ENCODE data around the gene SEC24D. TPM values are rescaled to one million over a fixed set of nuclear protein-coding genes. Genes with fewer than 3 reads are reported as not detected.

Gene SEC24D
- total and polyA plus RNA-seq, 2 donors, result 16.3 to 20.9 TPM

- H3K36me3 ChIP-seq (ENCODE audit: control insufficient read depth in 2 of 2, insufficient read depth in 2 of 2, low read length in 1 of 2), result peaks cover 7 to 15% of the 10 kb centered on the region in 2 donors
- no peak overlapping the region for H3K27ac ChIP-seq (ENCODE audit: low read depth in 1 of 2, low read length in 1 of 2)
- no peak overlapping the region for H3K4me3 ChIP-seq (ENCODE audit: low read length in 2 of 2)
- WGBS, result 95% methylated on average over 1 of the region's 1 CpG
- no peak for DNase-seq (ENCODE audit: low read depth in 6 of 9, low spot score in 9 of 9)
- no peaks in the 10 kb centered on the region for H3K9me3 ChIP-seq (ENCODE audit: control insufficient read depth in 2 of 2, insufficient read depth in 1 of 2, low read length in 1 of 2)
- H3K27me3 ChIP-seq (ENCODE audit: control insufficient read depth in 2 of 2, insufficient read depth in 1 of 2, low read length in 1 of 2), result no peaks in the 10 kb centered on the region
- no peaks in the 10 kb centered on the region for H3K4me1 ChIP-seq (ENCODE audit: control insufficient read depth in 2 of 2, insufficient read depth in 2 of 2, low read length in 2 of 2)
Observed at GRCh38 chr4:118765399-118765798, 70.5 kb downstream of the SEC24D start.

- Histone ChIP-seq H3K36me3 (ENCODE audit: control insufficient read depth in 2 of 2, insufficient read depth in 2 of 2, low read length in 1 of 2) (peaks cover 7 to 15% of the 10 kb centered on the region in 2 donors), H3K4me3 (ENCODE audit: low read length in 2 of 2) (no peak overlapping the region), H3K27ac (ENCODE audit: low read depth in 1 of 2, low read length in 1 of 2) (peak overlapping the region in 1 of 2 donors; percentile 14), H3K27me3 (ENCODE audit: control insufficient read depth in 2 of 2, insufficient read depth in 1 of 2, low read length in 1 of 2) (no peaks in the 10 kb centered on the region), H3K4me1 (ENCODE audit: control insufficient read depth in 2 of 2, insufficient read depth in 2 of 2, low read length in 2 of 2) (no peaks in the 10 kb centered on the region), H3K9me3 (ENCODE audit: control insufficient read depth in 2 of 2, insufficient read depth in 1 of 2, low read length in 1 of 2) (no peaks in the 10 kb centered on the region)
- WGBS, result 92% methylated on average over 3 of the region's 3 CpGs
- peak in 1 of 9 donors; percentile 14 for DNase-seq (ENCODE audit: low read depth in 6 of 9, low spot score in 9 of 9)
Observed at GRCh38 chr4:118762730-118763477, 73.0 kb downstream of the SEC24D start.

GRCh38 chr4:118762155-118762554 is 73.8 kb downstream of the SEC24D start:
- H3K9me3 ChIP-seq (ENCODE audit: control insufficient read depth in 2 of 2, insufficient read depth in 1 of 2, low read length in 1 of 2), result no peaks in the 10 kb centered on the region
- DNase-seq (ENCODE audit: low read depth in 6 of 9, low spot score in 9 of 9), result no peak
- H3K4me3 ChIP-seq (ENCODE audit: low read length in 2 of 2), result no peak overlapping the region
- H3K27me3 ChIP-seq (ENCODE audit: control insufficient read depth in 2 of 2, insufficient read depth in 1 of 2, low read length in 1 of 2), result no peaks in the 10 kb centered on the region
- no peaks in the 10 kb centered on the region for H3K4me1 ChIP-seq (ENCODE audit: control insufficient read depth in 2 of 2, insufficient read depth in 2 of 2, low read length in 2 of 2)
- peaks cover 6 to 14% of the 10 kb centered on the region in 2 donors for H3K36me3 ChIP-seq (ENCODE audit: control insufficient read depth in 2 of 2, insufficient read depth in 2 of 2, low read length in 1 of 2)
- H3K27ac ChIP-seq (ENCODE audit: low read depth in 1 of 2, low read length in 1 of 2), result peak overlapping the region; percentile 50 to 62
- 95% methylated on average over 5 of the region's 5 CpGs for WGBS

- no peak for DNase-seq (ENCODE audit: low read depth in 6 of 9, low spot score in 9 of 9)
- WGBS, result 94% methylated on average over 2 of the region's 2 CpGs
- H3K4me1 ChIP-seq (ENCODE audit: control insufficient read depth in 2 of 2, insufficient read depth in 2 of 2, low read length in 2 of 2), result no peaks in the 10 kb centered on the region
- H3K4me3 ChIP-seq (ENCODE audit: low read length in 2 of 2), result no peak overlapping the region
- H3K27ac ChIP-seq (ENCODE audit: low read depth in 1 of 2, low read length in 1 of 2), result peak overlapping the region in 1 of 2 donors; percentile 50
- H3K9me3 ChIP-seq (ENCODE audit: control insufficient read depth in 2 of 2, insufficient read depth in 1 of 2, low read length in 1 of 2), result no peaks in the 10 kb centered on the region
- no peaks in the 10 kb centered on the region for H3K27me3 ChIP-seq (ENCODE audit: control insufficient read depth in 2 of 2, insufficient read depth in 1 of 2, low read length in 1 of 2)
- H3K36me3 ChIP-seq (ENCODE audit: control insufficient read depth in 2 of 2, insufficient read depth in 2 of 2, low read length in 1 of 2), result peaks cover 3 to 7% of the 10 kb centered on the region in 2 donors
Observed at GRCh38 chr4:118761397-118762016, 74.4 kb downstream of the SEC24D start.

GRCh38 chr4:118760493-118760892 is 75.4 kb downstream of the SEC24D start:
- Histone ChIP-seq H3K27me3 (ENCODE audit: control insufficient read depth in 2 of 2, insufficient read depth in 1 of 2, low read length in 1 of 2) (no peaks in the 10 kb centered on the region), H3K9me3 (ENCODE audit: control insufficient read depth in 2 of 2, insufficient read depth in 1 of 2, low read length in 1 of 2) (no peaks in the 10 kb centered on the region), H3K36me3 (ENCODE audit: control insufficient read depth in 2 of 2, insufficient read depth in 2 of 2, low read length in 1 of 2) (peaks cover 3% of the 10 kb centered on the region in 2 donors), H3K27ac (ENCODE audit: low read depth in 1 of 2, low read length in 1 of 2) (no peak overlapping the region), H3K4me3 (ENCODE audit: low read length in 2 of 2) (no peak overlapping the region), H3K4me1 (ENCODE audit: control insufficient read depth in 2 of 2, insufficient read depth in 2 of 2, low read length in 2 of 2) (no peaks in the 10 kb centered on the region)
- WGBS, result 97% methylated on average over 5 of the region's 5 CpGs
- no peak for DNase-seq (ENCODE audit: low read depth in 6 of 9, low spot score in 9 of 9)

GRCh38 chr4:118760092-118760491 is 75.8 kb downstream of the SEC24D start:
- WGBS, result 96% methylated on average over 3 of the region's 3 CpGs
- no peak overlapping the region for H3K4me3 ChIP-seq (ENCODE audit: low read length in 2 of 2)
- no peaks in the 10 kb centered on the region for H3K27me3 ChIP-seq (ENCODE audit: control insufficient read depth in 2 of 2, insufficient read depth in 1 of 2, low read length in 1 of 2)
- H3K4me1 ChIP-seq (ENCODE audit: control insufficient read depth in 2 of 2, insufficient read depth in 2 of 2, low read length in 2 of 2), result no peaks in the 10 kb centered on the region
- peaks cover 3% of the 10 kb centered on the region in 2 donors for H3K36me3 ChIP-seq (ENCODE audit: control insufficient read depth in 2 of 2, insufficient read depth in 2 of 2, low read length in 1 of 2)
- no peaks in the 10 kb centered on the region for H3K9me3 ChIP-seq (ENCODE audit: control insufficient read depth in 2 of 2, insufficient read depth in 1 of 2, low read length in 1 of 2)
- no peak overlapping the region for H3K27ac ChIP-seq (ENCODE audit: low read depth in 1 of 2, low read length in 1 of 2)
- DNase-seq (ENCODE audit: low read depth in 6 of 9, low spot score in 9 of 9), result no peak

- Histone ChIP-seq H3K4me1 (ENCODE audit: control insufficient read depth in 2 of 2, insufficient read depth in 2 of 2, low read length in 2 of 2) (no peaks in the 10 kb centered on the region), H3K27ac (ENCODE audit: low read depth in 1 of 2, low read length in 1 of 2) (peak overlapping the region; percentile 48 to 73), H3K27me3 (ENCODE audit: control insufficient read depth in 2 of 2, insufficient read depth in 1 of 2, low read length in 1 of 2) (no peaks in the 10 kb centered on the region), H3K36me3 (ENCODE audit: control insufficient read depth in 2 of 2, insufficient read depth in 2 of 2, low read length in 1 of 2) (peaks cover 3% of the 10 kb centered on the region in 2 donors), H3K9me3 (ENCODE audit: control insufficient read depth in 2 of 2, insufficient read depth in 1 of 2, low read length in 1 of 2) (no peaks in the 10 kb centered on the region), H3K4me3 (ENCODE audit: low read length in 2 of 2) (no peak overlapping the region)
- whole genome bisulfite sequencing, result 94% methylated on average over 2 of the region's 2 CpGs
- no peak for DNase-seq (ENCODE audit: low read depth in 6 of 9, low spot score in 9 of 9)
Observed at GRCh38 chr4:118759481-118759880, 76.4 kb downstream of the SEC24D start.

GRCh38 chr4:118758293-118758692 is 77.6 kb downstream of the SEC24D start:
- Histone ChIP-seq H3K27ac (ENCODE audit: low read depth in 1 of 2, low read length in 1 of 2) (peak overlapping the region in 1 of 2 donors; percentile 7), H3K4me1 (ENCODE audit: control insufficient read depth in 2 of 2, insufficient read depth in 2 of 2, low read length in 2 of 2) (no peaks in the 10 kb centered on the region)

GRCh38 chr4:118757761-118758251 is 78.1 kb downstream of the SEC24D start:
- WGBS, result 96% methylated on average over 2 of the region's 2 CpGs
- peak in 1 of 9 donors; percentile 15 for DNase-seq (ENCODE audit: low read depth in 6 of 9, low spot score in 9 of 9)
- Histone ChIP-seq H3K4me1 (ENCODE audit: control insufficient read depth in 2 of 2, insufficient read depth in 2 of 2, low read length in 2 of 2) (no peaks in the 10 kb centered on the region), H3K9me3 (ENCODE audit: control insufficient read depth in 2 of 2, insufficient read depth in 1 of 2, low read length in 1 of 2) (no peaks in the 10 kb centered on the region), H3K4me3 (ENCODE audit: low read length in 2 of 2) (no peak overlapping the region), H3K36me3 (ENCODE audit: control insufficient read depth in 2 of 2, insufficient read depth in 2 of 2, low read length in 1 of 2) (peaks cover 0 to 3% of the 10 kb centered on the region in 2 donors), H3K27ac (ENCODE audit: low read depth in 1 of 2, low read length in 1 of 2) (peak overlapping the region in 1 of 2 donors; percentile 60), H3K27me3 (ENCODE audit: control insufficient read depth in 2 of 2, insufficient read depth in 1 of 2, low read length in 1 of 2) (no peaks in the 10 kb centered on the region)

More at GRCh38 chr4:118758293-118758692, 77.6 kb downstream of the SEC24D start:
- Histone ChIP-seq H3K9me3 (ENCODE audit: control insufficient read depth in 2 of 2, insufficient read depth in 1 of 2, low read length in 1 of 2) (no peaks in the 10 kb centered on the region), H3K4me3 (ENCODE audit: low read length in 2 of 2) (no peak overlapping the region), H3K36me3 (ENCODE audit: control insufficient read depth in 2 of 2, insufficient read depth in 2 of 2, low read length in 1 of 2) (peaks cover 0 to 3% of the 10 kb centered on the region in 2 donors), H3K27me3 (ENCODE audit: control insufficient read depth in 2 of 2, insufficient read depth in 1 of 2, low read length in 1 of 2) (no peaks in the 10 kb centered on the region)
- no peak for DNase-seq (ENCODE audit: low read depth in 6 of 9, low spot score in 9 of 9)
- 93% methylated on average over 5 of the region's 5 CpGs for WGBS
